HUES48 (cell line): ENCODE results near the gene NPY4R.
"Not testable (repeated sequence)": the region's sequence is repeated elsewhere in the genome, so short reads cannot be mapped to it uniquely, and the experiment has no call there.

Experiments
- H3K27ac ChIP-seq: one replicate; pipeline ENCODE4 v1.7.0; 2013; ENCODE audit warnings: low read depth, low read length, inconsistent platforms
- H3K27me3 ChIP-seq: 2 replicates; pipeline ENCODE4 v1.6.1; 2013; ENCODE audit warnings: mild to moderate bottlenecking, low read length; ENCODE audit not compliant: control insufficient read depth, insufficient read depth
- H3K36me3 ChIP-seq: 2 replicates; pipeline ENCODE4 v1.6.1; 2013; ENCODE audit warnings: low read length; ENCODE audit not compliant: control insufficient read depth, insufficient read depth
- H3K4me1 ChIP-seq: 2 replicates; pipeline ENCODE4 v1.6.1; 2013; ENCODE audit warnings: mild to moderate bottlenecking, low read length; ENCODE audit not compliant: control insufficient read depth, insufficient read depth
- H3K4me3 ChIP-seq: 2 replicates; pipeline ENCODE4 v1.5.1; 2013; ENCODE audit warnings: mild to moderate bottlenecking, low read depth, low read length
- H3K9ac ChIP-seq: 2 replicates; pipeline ENCODE4 v1.6.1; 2013; ENCODE audit warnings: mild to moderate bottlenecking, low read depth, low read length, moderate library complexity
- H3K9me3 ChIP-seq: 2 replicates; pipeline ENCODE4 v1.6.1; 2013; ENCODE audit warnings: low read length; ENCODE audit not compliant: control insufficient read depth, insufficient read depth

The NPY4R gene

DNA sequence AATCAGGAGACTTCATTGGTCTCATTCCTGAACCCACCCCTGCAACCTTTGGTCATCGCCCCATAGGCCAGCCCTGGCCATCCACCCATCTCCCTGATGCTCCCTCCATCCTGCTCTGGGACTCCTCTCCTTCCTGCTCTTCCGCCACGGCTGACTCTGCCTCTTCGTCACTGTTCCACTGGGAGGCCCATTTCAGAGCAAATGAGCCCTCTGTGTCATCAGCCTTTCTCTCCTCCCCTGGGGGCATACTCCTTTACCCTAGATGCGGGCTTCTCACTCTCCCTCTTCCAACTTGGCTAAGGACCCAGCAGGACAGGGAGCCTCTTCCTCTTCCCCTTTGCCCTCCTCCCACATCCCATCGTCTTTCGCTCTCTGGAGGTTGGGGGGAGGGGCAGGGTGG lies 47.5 kb downstream of the NPY4R start:
- not testable (repeated sequence) for H3K36me3 ChIP-seq, H3K27ac ChIP-seq

DNA sequence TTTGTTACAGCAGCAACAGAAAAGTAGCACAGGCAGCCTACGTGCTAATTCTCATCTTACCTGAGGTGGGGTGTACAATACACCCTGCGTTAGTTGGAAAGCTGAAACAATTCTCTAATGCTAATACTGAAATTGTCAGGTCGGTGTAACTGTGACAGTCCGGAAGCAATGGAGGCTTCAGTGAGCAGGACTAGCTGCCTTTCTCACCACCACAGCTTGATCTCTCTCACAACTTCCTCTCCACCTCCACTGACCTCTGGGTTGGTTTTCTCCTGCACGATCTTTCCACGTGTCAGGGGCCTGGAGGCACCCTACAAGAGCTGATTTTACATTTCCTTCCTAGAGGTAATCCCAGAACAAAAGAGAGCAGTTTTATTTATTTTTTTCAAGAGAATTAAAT lies 50.5 kb downstream of the NPY4R start:
- H3K27ac ChIP-seq, H3K9me3 ChIP-seq, H3K4me1 ChIP-seq, H3K9ac ChIP-seq, H3K36me3 ChIP-seq, H3K27me3 ChIP-seq, H3K4me3 ChIP-seq: not testable (repeated sequence)

More for the DNA sequence above, 47.5 kb downstream of the NPY4R start:
- H3K27me3 ChIP-seq, H3K4me1 ChIP-seq, H3K9ac ChIP-seq, H3K9me3 ChIP-seq, H3K4me3 ChIP-seq: not testable (repeated sequence)

DNA sequence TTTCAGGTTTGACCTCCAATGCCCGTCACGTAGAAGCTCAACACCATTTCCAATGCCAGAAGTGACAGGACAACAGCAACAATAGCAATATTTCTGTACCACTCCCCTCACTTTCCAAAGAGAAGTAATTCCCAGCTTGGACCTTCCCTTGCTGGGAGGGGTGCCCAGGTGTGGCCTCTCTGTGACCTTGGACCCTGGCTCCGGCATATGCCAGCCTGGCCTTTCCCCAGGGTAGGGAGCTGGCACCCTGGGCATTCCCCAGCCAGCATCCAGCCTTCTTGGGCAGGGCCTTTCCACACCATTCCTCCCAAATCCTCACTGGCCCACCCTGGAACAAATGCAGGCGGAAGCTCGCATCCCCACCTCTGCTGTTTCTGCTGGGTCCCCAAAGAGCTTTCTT lies 53.1 kb downstream of the NPY4R start:
- H3K36me3 ChIP-seq: not testable (repeated sequence)

DNA sequence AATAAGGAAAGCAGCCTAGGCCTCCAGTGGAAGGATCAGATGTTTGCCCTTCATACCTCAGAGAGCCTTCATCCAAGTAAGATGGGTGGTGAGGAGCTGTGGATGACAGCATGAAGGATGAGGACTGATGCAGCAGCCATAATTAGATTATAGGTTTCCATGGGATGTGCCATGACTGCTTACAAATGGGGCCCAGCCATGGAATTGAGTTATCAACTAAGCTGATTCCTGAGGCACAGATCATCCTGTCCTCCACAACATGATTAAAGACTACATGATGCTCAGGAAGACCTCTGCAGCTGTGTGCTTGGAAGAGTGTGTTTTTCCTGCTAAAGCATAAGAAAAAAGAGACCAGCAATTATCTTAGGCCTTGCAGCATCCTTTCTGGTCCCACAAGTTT lies 54.6 kb downstream of the NPY4R start:
- H3K4me1 ChIP-seq, H3K9ac ChIP-seq, H3K36me3 ChIP-seq, H3K4me3 ChIP-seq, H3K9me3 ChIP-seq, H3K27me3 ChIP-seq, H3K27ac ChIP-seq: not testable (repeated sequence)

More for the DNA sequence above, 53.1 kb downstream of the NPY4R start:
- not testable (repeated sequence) for H3K9me3 ChIP-seq, H3K9ac ChIP-seq, H3K27me3 ChIP-seq, H3K4me3 ChIP-seq, H3K4me1 ChIP-seq, H3K27ac ChIP-seq
